GM21381 (cell line): ENCODE measurements around the gene METTL15.
A peak's percentile ranks its signal among the peaks of the same experiment; 100 is the strongest.
"Not testable (repeated sequence)": the region's sequence is repeated elsewhere in the genome, so short reads cannot be mapped to it uniquely, and the experiment has no call there.

ENCODE experiments used
- ATAC-seq: cut with Tn5 transposase; IDR thresholded peaks from one replicate; pipeline ENCODE4 v1.9.1; 2021; ENCODE audit warnings: mild to moderate bottlenecking, moderate library complexity; ENCODE audit not compliant: unreplicated experiment

METTL15 gene, protein sequence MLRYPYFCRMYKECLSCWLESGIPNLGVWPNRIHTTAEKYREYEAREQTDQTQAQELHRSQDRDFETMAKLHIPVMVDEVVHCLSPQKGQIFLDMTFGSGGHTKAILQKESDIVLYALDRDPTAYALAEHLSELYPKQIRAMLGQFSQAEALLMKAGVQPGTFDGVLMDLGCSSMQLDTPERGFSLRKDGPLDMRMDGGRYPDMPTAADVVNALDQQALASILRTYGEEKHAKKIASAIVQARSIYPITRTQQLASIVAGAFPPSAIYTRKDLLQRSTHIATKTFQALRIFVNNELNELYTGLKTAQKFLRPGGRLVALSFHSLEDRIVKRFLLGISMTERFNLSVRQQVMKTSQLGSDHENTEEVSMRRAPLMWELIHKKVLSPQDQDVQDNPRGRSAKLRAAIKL

DNA sequence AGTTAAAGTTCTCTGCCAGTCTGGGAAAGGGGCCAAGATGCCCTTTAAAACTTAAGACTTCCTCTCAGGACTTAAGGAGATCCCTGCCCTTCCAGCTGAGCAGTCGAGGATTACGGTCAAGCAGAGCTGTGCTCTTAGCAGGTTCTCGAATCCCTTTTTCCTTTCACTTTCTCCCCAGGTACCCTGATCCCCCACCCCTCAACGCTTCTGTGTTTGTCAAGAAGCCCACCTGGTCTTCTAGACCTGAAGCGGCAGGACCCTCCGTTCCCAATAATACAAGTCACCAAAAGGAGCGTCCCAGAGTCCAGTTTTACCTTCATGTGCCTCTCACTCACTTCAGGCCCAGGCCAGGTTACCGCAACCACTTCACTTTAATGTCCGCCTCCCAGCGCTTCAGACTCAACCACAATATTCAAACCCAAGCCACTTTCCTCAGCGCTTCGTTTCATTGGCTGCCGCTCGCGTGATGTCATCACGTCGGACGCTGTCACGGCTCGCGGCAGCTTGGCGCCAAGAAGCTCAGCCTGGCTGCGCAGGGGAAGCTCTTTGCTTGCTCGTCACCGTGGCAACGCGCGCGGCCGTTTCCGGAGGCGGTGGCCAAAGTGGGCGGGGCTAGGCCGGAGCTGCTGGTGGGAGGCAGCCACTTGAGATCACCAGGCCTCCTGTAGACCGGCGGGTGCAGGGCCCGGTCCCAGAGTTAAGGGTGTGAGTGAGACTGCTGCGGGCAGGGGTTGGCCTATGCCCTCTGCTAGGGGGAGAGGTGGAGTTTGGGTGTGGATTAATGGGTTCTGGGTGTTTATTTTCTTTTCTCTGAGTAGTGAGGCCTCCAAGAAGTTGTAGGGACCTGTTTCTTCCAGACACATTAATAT lies at the start of gene METTL15, which contains the start of gene KIF18A:
TSS of gene METTL15 (plus strand) at position 639 of the 869 bp plus-strand sequence. CDS start 4,947 bp downstream, outside the sequence.
TSS of gene KIF18A (minus strand) at position 407 of the 869 bp plus-strand sequence. CDS start 10,209 bp downstream, outside the sequence.
- ATAC-seq = peak; percentile 92

DNA sequence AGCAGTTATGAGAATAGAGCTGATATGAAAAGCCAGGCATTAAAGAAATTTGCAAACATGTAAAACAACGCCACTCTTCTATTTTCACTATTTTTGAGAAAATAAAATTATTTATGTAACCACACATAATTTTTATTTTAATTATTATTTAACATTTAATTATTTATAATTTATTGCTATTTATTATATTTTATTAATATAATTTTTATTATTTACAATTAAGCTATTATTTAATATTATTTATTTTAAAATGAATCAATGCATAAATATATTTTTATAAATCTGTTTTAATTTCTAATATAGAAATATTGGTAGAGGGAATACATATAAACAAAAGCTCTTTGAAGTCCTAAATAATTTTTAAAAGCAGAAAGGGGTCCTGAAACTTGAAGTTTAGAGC lies 36.9 kb upstream of the METTL15 start:
- no peak for ATAC-seq

DNA sequence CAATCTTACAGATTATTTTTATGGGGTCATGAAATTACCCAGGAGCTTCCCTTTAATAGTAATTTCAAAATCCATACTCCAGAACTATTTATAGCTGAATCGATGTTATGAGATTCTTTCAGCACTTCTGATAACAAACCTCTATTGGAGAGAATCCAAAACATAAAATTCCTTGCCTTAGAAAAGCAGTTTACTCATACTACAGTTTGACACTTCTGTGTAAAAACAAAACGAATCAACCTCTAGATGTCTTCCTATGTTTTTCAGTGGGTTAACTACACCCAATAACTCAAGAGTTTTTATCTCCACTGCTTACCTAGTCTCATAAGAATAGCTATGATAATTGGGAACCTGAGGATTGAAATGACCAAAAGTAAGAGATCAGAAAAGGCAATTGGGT lies 35.9 kb upstream of the METTL15 start:
- ATAC-seq = no peak

DNA sequence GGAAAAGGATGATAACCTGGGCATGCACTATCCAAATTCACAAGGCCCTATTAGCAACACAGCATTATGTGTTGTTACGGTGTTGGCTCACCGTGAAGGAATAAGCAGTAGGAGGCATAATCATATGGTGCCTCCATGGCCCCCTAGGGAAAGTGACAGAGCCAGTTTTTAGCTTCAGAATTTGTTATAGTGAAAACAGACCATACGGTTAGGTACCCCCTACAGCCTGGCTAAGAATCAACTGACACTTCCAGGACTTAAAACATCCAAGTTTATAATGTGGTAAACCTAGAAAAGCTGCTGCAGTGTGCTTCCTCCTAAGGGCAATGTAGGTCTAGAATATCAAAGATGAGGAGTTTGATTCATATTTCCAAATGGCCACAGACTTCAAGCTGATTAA lies 30.7 kb upstream of the METTL15 start:
- no peak for ATAC-seq

DNA sequence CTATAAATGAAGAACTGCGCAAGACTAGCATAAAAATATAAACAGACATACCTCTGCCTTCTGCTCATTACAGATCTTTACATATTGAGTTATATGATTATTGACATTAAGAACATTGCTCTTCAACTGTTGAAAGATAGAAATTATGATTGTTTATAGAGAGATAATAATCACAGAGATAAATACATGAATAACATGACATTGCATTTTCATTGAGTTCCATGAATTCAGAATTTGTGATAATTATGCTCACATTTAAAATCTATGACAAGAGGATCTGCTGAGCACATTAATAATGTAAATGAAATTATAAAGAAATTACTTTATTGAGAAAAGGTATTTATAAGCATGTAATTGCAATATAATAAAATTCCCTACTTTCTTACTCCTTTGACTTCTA lies 25.1 kb upstream of the METTL15 start:
- ATAC-seq = no peak

DNA sequence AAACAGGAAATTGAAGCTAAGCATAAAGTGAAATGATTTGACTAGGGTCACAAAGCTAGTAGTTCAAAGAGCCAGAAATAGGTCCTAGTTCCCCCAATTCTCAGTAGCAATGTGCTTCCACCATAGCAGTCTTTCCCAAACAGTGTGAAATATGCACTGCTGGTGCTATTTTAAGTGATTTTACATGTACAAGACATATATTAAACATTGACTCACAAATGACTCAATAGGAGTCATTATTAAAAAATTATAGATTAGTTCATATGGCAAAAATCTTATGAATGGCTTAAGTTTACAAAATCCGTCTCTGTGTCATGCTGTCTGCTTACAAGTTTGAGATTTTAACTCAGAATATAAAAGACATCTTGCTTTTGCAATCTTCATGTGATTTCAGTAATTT lies 21.6 kb upstream of the METTL15 start:
- no peak for ATAC-seq

DNA sequence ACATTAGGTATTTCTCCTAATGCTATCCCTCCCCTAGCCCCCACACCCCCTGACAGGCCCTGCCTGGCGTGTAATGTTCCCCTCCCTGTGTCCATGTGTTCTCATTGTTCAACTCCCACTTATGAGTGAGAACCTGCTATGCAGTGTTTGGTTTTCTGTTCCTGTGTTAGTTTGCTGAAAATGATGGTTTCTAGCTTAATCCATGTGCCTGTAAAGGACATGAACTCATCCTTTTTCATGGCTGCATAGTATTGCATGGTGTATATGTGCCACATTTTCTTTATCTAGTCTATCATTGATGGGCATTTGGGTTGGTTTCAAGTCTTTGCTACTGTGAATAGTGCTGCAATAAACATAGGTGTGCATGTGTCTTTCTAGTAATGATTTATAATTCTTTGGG lies 21.0 kb upstream of the METTL15 start:
- not testable (repeated sequence) for ATAC-seq

DNA sequence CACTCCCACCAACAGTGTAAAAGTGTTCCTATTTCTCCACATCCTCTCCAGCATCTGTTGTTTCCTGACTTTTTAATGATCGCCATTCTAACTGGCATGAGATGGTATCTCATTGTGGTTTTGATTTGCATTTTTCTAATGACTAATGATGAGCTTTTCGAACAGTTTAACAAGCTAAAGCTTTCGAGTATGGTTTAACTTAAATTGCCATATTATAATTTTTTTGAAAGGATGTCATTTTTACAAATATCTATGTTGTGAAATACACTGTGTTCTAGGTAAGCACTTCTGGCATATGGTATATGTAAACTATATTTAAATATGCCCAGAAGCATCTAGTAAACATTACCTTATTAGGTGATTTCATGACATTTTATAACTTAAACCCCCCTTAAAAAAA lies 20.5 kb upstream of the METTL15 start:
- not testable (repeated sequence) for ATAC-seq

DNA sequence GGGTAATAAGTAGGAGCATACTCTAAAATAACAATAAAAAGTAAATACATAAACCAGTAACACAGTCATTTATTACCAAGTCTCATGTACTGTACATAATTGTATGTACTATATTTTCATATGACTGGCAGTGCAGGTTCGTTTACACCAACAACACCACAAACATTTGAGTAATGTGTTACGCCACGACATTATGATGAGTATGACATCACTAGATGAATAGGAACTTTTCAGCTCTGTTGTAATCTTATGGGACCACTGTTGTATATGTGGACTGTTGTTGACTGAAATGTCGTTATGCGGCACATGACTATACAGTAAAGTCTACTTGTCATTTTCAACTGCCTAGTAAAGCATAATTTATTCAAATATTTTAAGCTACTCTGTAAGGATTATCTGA lies 18.8 kb upstream of the METTL15 start:
- ATAC-seq = no peak

DNA sequence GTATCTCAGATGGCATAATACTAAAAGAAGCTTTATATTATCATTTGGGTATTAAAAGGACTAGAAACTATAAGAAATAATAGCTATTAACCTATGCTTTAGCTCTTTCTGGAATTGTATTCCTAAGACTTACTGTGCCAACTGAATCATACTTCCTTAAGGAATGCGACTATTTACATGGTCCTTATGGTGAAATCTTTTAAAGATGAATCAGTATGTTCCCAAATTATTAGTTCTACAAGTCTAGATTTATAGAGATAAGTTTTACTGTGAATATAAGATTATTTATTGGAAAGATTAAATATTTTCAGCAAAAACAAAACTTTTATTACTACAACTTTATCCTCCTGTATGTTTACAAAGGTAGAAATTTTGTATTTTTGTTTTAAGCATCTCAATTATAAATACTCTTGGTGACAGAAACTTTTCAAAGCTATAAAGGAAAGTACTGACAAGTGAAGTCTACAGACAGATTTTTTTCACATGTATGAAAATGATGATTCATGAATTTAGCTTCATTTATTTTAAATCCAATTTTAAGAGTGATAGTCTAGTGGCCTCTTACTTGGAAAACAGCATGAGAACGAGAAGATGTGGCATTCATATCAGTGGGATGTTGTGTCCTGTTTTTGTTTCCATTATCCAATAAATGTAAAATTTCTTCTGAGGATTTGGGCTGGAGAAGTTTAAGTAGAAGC lies 18.0 kb upstream of the METTL15 start:
- ATAC-seq = no peak

DNA sequence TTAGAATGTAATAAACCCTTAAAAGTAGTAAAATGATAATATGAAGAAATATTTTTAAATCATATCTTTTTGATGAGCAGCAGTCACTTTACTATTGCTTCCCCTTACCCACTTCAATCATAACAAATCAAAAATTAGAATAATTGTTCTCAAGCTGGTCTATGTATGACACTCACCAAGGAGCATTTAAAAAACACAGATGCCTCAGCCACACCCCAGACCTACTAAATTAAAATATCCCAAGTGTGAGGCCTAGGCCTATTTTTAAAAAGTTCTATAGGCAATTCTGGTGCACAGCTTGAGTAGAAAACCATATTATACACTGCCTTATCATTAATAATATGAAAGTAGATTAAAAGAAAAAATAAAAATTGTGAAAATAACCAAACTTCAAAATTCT lies 15.4 kb upstream of the METTL15 start:
- ATAC-seq = no peak

DNA sequence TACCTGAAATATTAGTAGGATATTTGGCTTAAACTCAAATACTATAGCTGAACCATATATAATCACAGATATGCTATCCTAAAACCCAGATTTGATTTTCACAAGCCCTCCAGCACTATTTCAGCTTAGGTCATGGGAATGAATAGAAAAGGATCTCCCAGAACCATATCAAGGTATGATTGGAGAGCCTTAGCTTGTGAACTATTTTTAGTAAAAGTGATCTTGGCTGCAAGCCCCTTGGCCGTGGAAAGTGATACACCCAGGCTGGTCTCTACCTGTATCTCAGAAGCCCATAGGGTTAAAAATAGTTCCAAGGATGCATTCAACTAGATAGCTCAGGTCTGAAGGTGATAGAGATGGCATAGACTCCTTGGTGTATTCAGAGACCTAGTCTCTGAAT lies 9.9 kb upstream of the METTL15 start:
- no peak for ATAC-seq

DNA sequence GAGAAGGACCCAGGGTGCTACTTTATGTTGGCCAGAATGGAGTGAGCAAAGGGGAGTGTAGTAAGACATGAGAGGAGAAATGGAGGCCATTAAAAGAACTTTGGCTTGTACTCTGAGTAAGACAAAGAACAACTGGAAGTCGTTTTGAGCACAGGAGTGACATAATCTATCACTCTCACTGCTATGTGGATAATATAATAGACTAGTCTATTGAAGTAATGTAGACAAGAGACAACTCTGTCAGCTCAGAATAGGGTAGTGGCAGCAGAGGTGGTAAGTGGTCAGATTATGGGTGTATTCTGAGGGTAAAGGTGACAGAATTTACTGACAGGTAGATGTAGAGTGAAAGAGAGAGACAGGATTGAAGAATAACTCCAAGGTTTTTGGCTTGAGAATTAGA lies 8.5 kb upstream of the METTL15 start:
- ATAC-seq = no peak

DNA sequence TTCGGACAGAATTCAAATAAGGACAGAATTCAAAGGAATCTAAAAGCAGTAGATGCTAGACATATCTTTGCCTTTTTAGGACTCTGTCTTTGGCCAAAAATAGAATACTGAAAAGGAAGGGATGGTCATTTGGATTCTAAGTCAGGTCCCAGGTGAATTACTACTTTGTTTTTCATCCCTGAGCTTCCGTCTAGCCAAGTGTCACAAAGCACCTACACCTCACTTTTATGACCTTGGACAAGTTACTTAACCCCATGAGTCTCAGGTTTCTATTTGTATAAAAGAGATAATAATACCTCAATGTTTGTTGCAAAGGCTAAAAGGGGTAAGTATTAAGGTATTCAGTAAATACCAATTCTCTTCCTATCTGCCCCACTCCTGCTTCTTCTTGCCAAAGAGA lies 7.5 kb upstream of the METTL15 start:
- ATAC-seq = no peak

DNA sequence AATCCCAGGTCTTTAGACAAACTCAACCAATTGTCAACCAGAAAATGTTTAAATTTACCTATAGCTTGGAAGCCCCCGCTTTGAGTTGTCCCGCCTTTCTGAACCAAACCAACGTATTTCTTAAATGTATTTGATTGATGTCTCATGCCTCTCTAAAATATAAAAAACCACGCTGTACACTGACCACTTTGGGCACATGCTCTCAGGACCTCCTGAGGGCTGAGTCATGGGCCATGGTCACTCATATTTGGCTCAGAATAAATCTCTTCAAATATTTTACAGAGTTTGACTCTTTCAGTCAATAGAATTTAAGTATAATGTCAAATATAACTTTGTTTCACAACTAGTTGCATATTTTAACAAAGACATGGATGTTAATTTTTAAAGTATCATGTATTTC lies 5.9 kb upstream of the METTL15 start:
- not testable (repeated sequence) for ATAC-seq

DNA sequence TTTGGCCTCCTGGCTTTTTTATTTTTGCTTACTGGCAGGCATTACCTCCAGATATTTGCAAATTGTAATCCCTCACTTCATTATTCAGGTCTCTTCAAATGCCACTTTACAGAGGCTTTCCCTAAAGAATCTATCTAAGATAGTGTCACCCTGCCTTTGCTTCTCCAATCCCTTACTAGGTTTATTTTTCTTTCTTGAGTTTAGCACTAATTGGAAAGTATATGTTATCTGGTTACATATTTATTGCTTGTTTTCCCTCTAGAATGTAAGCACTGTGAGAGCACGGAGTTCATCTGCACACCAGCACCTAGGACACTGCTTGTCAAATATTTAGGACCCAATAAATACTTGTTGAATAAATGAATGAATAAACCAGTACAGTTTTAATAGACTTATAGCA lies 3.8 kb upstream of the METTL15 start:
- no peak for ATAC-seq

DNA sequence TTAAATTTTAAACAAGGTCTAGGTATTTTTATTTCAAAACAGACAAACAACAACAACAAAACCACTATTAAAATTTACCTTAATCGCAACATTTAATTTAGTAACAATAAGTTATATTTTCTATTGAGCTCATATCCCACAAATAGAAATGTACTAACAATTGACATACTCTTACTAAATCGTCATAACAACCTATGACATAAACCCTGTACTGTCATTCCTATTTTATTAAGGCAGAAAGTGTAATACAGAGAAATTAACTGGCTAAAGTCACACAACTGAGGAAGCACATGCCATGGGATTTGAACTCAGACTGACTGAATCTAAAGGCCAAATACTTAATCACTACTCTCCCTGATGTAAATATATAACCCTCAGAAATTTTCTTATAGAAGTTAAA lies 3.2 kb upstream of the METTL15 start:
- no peak for ATAC-seq

DNA sequence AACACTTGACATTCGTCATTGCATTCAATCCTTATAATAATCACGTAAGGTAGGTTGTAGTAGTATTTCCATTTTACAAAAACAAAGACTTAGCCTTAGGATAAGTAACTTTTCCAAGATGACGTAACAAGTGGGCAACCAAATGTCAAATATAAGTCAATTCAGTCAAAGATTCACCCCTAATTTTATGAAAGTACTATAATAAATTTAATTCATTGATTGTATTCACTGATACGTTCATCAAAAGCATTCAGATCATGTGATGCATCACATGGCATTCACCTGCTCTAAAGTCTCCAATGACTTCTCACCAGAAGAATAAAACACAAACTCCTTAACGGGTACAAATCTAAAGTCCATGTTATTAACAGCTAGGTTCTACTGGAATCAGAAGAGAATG lies 2.3 kb upstream of the METTL15 start:
- ATAC-seq = no peak

DNA sequence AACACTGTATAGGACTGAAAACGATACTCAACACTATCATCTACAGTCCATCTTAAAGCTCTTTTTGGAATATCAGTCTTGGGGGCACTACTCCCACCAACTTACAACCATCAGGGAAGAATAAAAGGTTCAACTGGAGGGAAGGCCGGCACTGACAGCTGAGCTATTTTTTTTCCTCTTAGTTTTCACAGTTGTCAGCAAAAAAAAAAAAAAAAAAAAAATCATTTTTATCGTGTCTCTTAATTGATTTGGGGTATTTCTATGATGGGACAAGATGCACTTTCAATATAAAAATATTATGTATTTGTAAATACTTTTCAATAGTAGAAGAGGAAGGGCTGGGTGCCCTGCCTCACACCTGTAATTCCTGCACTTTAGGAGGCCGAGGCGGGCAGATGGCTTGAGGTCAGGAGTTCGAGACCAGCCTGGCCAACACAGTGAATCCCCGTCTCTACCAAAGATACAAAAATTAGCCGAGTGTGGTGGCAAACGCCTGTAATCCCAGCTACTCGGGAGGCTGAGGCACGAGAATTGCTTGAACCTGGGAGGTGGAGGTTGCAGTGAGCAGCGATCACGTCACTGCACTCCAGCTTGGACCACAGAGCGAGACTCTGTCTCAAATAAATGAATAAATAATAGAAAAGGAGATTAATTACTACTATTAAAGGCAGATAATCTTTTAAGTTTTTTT lies 1.7 kb upstream of the METTL15 start:
- ATAC-seq = no peak

DNA sequence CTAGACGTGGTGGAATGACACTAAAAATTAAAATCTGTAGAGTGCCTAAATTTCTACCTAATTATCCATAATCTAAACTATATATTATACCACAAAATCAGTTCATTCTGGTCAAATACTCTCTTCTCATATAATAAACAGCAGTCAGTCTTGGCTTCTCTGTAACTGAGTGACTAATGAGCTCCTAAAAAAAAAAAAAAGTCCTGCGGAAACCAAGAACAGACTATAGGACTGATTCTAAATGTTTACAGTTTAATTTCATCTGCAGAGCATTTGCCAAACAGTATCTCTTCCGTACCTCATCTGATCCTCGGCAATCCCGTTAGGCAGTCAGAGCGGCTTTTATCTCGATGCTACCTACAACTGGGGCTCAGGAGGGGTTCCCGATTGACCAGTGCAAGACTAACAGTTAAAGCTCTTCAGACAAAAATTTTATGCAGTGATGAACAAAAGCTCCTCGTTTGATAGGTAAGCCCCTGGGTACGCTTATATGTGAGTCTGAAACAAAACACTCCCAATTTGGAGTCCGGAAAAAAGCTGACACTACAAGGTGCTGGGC lies 918 bp upstream of the METTL15 start:
- no peak for ATAC-seq
